ENCODE data around the gene CWF19L2. TPM values are rescaled to one million over a fixed set of nuclear protein-coding genes. Genes with fewer than 3 reads are reported as not detected.

CWF19L2 gene
- total RNA-seq, 4 donors from 2014 or later: 6.0 to 23.5 (median 14.8) TPM

- TF ChIP-seq CTCF (IDR thresholded peaks at IDR 0.05): no peak
- no peak for TF ChIP-seq POLR2A (IDR thresholded peaks at IDR 0.05)
- no peak for TF ChIP-seq EP300 (IDR thresholded peaks at IDR 0.05; ENCODE audit: low read depth)
- TF ChIP-seq POLR2AphosphoS5 (IDR thresholded peaks at IDR 0.05): no peak
- Histone ChIP-seq H3K27me3 (no peaks in the 10 kb centered on the region), H3K4me1 (no peaks in the 10 kb centered on the region), H3K36me3 (peaks cover 0 to 35% (median 14%) of the 10 kb centered on the region in 4 donors), H3K9me3 (no peaks in the 10 kb centered on the region), H3K4me3 (no peak overlapping the region), H3K27ac (no peak overlapping the region)
- WGBS, 2 donors (ENCODE audit: low coverage in 1 of 2): 92 to 97% methylated on average over 1 of the region's 1 CpG
- in situ Hi-C loops (cut with MboI; ENCODE audit: low pct_ligation_motif_present in 1 of 4, low pct_unique_long_range_greater_than_20kb in 1 of 4, low sequenced_read_pairs in 3 of 4): no loop called here
- intact Hi-C loops (cut with DNase I; ENCODE audit: low total_unique reads): no loop called here
- DNase-seq: no peak
Measured at GRCh38 chr11:107438148-107438547, 19.5 kb downstream of the CWF19L2 start.

- 86 to 92% methylated on average over 3 of the region's 3 CpGs for WGBS, 2 donors (ENCODE audit: low coverage in 1 of 2)
- in situ Hi-C loops (cut with MboI; ENCODE audit: low pct_ligation_motif_present in 1 of 4, low pct_unique_long_range_greater_than_20kb in 1 of 4, low sequenced_read_pairs in 3 of 4) (no loop called here), intact Hi-C loops (cut with DNase I; ENCODE audit: low total_unique reads) (no loop called here)
Measured at GRCh38 chr11:107430525-107430924, 27.1 kb downstream of the CWF19L2 start.

GRCh38 chr11:107427569-107428180 is 29.9 kb downstream of the CWF19L2 start:
- Histone ChIP-seq H3K4me3 (no peak overlapping the region), H3K27me3 (no peaks in the 10 kb centered on the region), H3K4me1 (no peaks in the 10 kb centered on the region), H3K36me3 (peaks cover 0 to 9% (median 2%) of the 10 kb centered on the region in 4 donors), H3K27ac (no peak overlapping the region), H3K9me3 (no peaks in the 10 kb centered on the region)
- 46 to 53% methylated on average over 2 of the region's 2 CpGs for WGBS, 2 donors (ENCODE audit: low coverage in 1 of 2)
- DNase-seq: no peak
- TF ChIP-seq POLR2AphosphoS5 (IDR thresholded peaks at IDR 0.05) (no peak), EP300 (IDR thresholded peaks at IDR 0.05; ENCODE audit: low read depth) (no peak), CTCF (IDR thresholded peaks at IDR 0.05) (no peak), POLR2A (IDR thresholded peaks at IDR 0.05) (no peak)
- in situ Hi-C loops (cut with MboI; ENCODE audit: low pct_ligation_motif_present in 1 of 4, low pct_unique_long_range_greater_than_20kb in 1 of 4, low sequenced_read_pairs in 3 of 4) (no loop called here), intact Hi-C loops (cut with DNase I; ENCODE audit: low total_unique reads) (no loop called here)

More at GRCh38 chr11:107430525-107430924, 27.1 kb downstream of the CWF19L2 start:
- DNase-seq: no peak
- no peak overlapping the region for H3K27ac ChIP-seq
- H3K4me1 ChIP-seq: no peaks in the 10 kb centered on the region
- no peaks in the 10 kb centered on the region for H3K9me3 ChIP-seq
- peaks cover 0 to 10% (median 2%) of the 10 kb centered on the region in 4 donors for H3K36me3 ChIP-seq
- TF ChIP-seq POLR2A (IDR thresholded peaks at IDR 0.05): no peak
- no peak for TF ChIP-seq EP300 (IDR thresholded peaks at IDR 0.05; ENCODE audit: low read depth)
- H3K4me3 ChIP-seq: no peak overlapping the region
- H3K27me3 ChIP-seq: no peaks in the 10 kb centered on the region

GRCh38 chr11:107413352-107413751 is 44.3 kb downstream of the CWF19L2 start:
- 84 to 100% methylated on average over 1 of the region's 1 CpG for WGBS, 2 donors (ENCODE audit: low coverage in 1 of 2)
- intact Hi-C loops (cut with DNase I; ENCODE audit: low total_unique reads) (no loop called here), in situ Hi-C loops (cut with MboI; ENCODE audit: low pct_ligation_motif_present in 1 of 4, low pct_unique_long_range_greater_than_20kb in 1 of 4, low sequenced_read_pairs in 3 of 4) (no loop called here)
- no peak overlapping the region for H3K4me3 ChIP-seq
- H3K4me1 ChIP-seq: peaks cover 0 to 9% (median 0%) of the 10 kb centered on the region in 4 donors
- no peaks in the 10 kb centered on the region for H3K9me3 ChIP-seq
- no peaks in the 10 kb centered on the region for H3K27me3 ChIP-seq
- TF ChIP-seq CTCF (IDR thresholded peaks at IDR 0.05) (no peak), EP300 (IDR thresholded peaks at IDR 0.05; ENCODE audit: low read depth) (no peak)
- DNase-seq: no peak
- peaks cover 0 to 8% (median 4%) of the 10 kb centered on the region in 4 donors for H3K36me3 ChIP-seq
- no peak overlapping the region for H3K27ac ChIP-seq

- DNase-seq: no peak
- WGBS, 2 donors (ENCODE audit: low coverage in 1 of 2): 45 to 59% methylated on average over 1 of the region's 1 CpG
Measured at GRCh38 chr11:107408762-107409211, 48.8 kb downstream of the CWF19L2 start.

More at GRCh38 chr11:107408762-107409211, 48.8 kb downstream of the CWF19L2 start:
- in situ Hi-C loops (cut with MboI; ENCODE audit: low pct_ligation_motif_present in 1 of 4, low pct_unique_long_range_greater_than_20kb in 1 of 4, low sequenced_read_pairs in 3 of 4): no loop called here
- H3K27ac ChIP-seq: no peak overlapping the region
- intact Hi-C loops (cut with DNase I; ENCODE audit: low total_unique reads): no loop called here
- TF ChIP-seq EP300 (IDR thresholded peaks at IDR 0.05; ENCODE audit: low read depth) (no peak), POLR2A (IDR thresholded peaks at IDR 0.05) (no peak), CTCF (IDR thresholded peaks at IDR 0.05) (no peak), POLR2AphosphoS5 (IDR thresholded peaks at IDR 0.05) (no peak)
- no peaks in the 10 kb centered on the region for H3K9me3 ChIP-seq
- peaks cover 0 to 9% (median 0%) of the 10 kb centered on the region in 4 donors for H3K4me1 ChIP-seq
- no peaks in the 10 kb centered on the region for H3K27me3 ChIP-seq
- H3K36me3 ChIP-seq: no peaks in the 10 kb centered on the region
- H3K4me3 ChIP-seq: no peak overlapping the region

Data from transverse colon (tissue), 4 donors.